GM12878 (cell line): ENCODE measurements around the gene MYO9B. TPM values are rescaled to one million over a fixed set of nuclear protein-coding genes. Genes with fewer than 3 reads are reported as not detected.

ENCODE experiments used
- CBFB ChIP-seq: IDR thresholded peaks from 2 replicates; pipeline ENCODE4 v1.6.1; 2016; ENCODE audit warnings: antibody characterized with exemption, low read depth
- E2F8 ChIP-seq: fragments of 450-650 bp; IDR thresholded peaks from 2 replicates; pipeline ENCODE4 v1.6.1; 2018; ENCODE audit warnings: mild to moderate bottlenecking, low read depth, moderate library complexity; ENCODE audit not compliant: partially characterized antibody
- EP300 ChIP-seq, 2 experiments: fragments of 150-350 bp in 1 of 2; IDR thresholded peaks; 2 replicates each; pipeline ENCODE4 v1.6.1; 2011 to 2012; ENCODE audit warnings: low read depth in 2 of 2, low read length in 2 of 2, borderline replicate concordance in 1 of 2, improper control_type of control experiment in 1 of 2, inconsistent platforms in 1 of 2; ENCODE audit not compliant: control insufficient read depth in 1 of 2
- ETV6 ChIP-seq, 2 experiments: fragments of 450-650 bp in 1 of 2; IDR thresholded peaks in 1 of 2; conservative IDR thresholded peaks in 1 of 2; 2 replicates each; pipeline ENCODE4 v1.6.1; 2014; ENCODE audit warnings: antibody characterized with exemption in 1 of 2, borderline replicate concordance in 1 of 2, low read depth in 1 of 2, mild to moderate bottlenecking in 1 of 2, moderate library complexity in 1 of 2
- HDAC6 ChIP-seq: fragments of 200-600 bp; sonication (generic); IDR thresholded peaks from one replicate; pipeline ENCODE4 v1.8.0; 2017; ENCODE audit warnings: antibody characterized with exemption; ENCODE audit not compliant: unreplicated experiment
- IRF4 ChIP-seq: IDR thresholded peaks from 2 replicates; pipeline ENCODE4 v1.6.1; 2011; ENCODE audit warnings: low read depth, low read length
- IRF5 ChIP-seq: fragments of 450-650 bp; IDR thresholded peaks from 2 replicates; pipeline ENCODE4 v1.6.1; 2017; ENCODE audit warnings: borderline replicate concordance
- JUNB ChIP-seq: IDR thresholded peaks from 2 replicates; pipeline ENCODE4 v1.6.1; 2016; ENCODE audit warnings: antibody characterized with exemption, mild to moderate bottlenecking
- NBN ChIP-seq: fragments of 450-650 bp; IDR thresholded peaks from 2 replicates; pipeline ENCODE4 v1.6.1; 2016
- POU2F2 ChIP-seq: IDR thresholded peaks from 3 replicates; pipeline ENCODE4 v1.6.1; 2011; ENCODE audit warnings: low read depth, mild to moderate bottlenecking, low read length, borderline replicate concordance
- PRDM15 ChIP-seq: fragments of 450-650 bp; formaldehyde crosslinking; IDR thresholded peaks from 2 replicates; pipeline ENCODE4 v1.4.0; 2020; ENCODE audit warnings: mild to moderate bottlenecking, moderate library complexity
- RELB ChIP-seq: fragments of 450-650 bp; IDR thresholded peaks from 2 replicates; pipeline ENCODE4 v1.6.1; 2017; ENCODE audit warnings: low read depth, mild to moderate bottlenecking, moderate library complexity
- SMARCA5 ChIP-seq: fragments of 450-650 bp; IDR thresholded peaks from 2 replicates; pipeline ENCODE4 v1.6.1; 2017; ENCODE audit warnings: mild to moderate bottlenecking
- SPI1 ChIP-seq: IDR thresholded peaks from 2 replicates; pipeline ENCODE4 v1.6.1; 2011; ENCODE audit warnings: low read depth, mild to moderate bottlenecking, low read length, moderate library complexity, borderline replicate concordance; ENCODE audit not compliant: insufficient read depth
- STAT3 ChIP-seq: IDR thresholded peaks from 2 replicates; pipeline ENCODE4 v1.6.1; 2011; ENCODE audit warnings: low read depth, low read length, improper control_type of control experiment
- TARDBP ChIP-seq: IDR thresholded peaks from 2 replicates; pipeline ENCODE4 v1.6.1; 2016; ENCODE audit warnings: borderline replicate concordance
- polyA plus RNA-seq, 11 experiments: library from polyadenylated mRNA; depleted of rRNA in 4 of 11; unstranded in 6 of 11; stranded (reverse) in 5 of 11; fragments of >200 nt; fragmentation: Nextera tagmentation in 4 of 11; fragmentation: Illumina TruSeq in 1 of 11; extraction: Ambion mirVana in 4 of 11; extraction: Trizol in 1 of 11; gene quantifications; 1 replicate in 1 of 11; 2 replicates in 10 of 11; pipeline versions ENCODE4 v1.2.1 to v1.2.3, GENCODE V29; 2011 to 2016; ENCODE audit warnings: inconsistent platforms in 2 of 11, missing spikeins in 2 of 11, low read depth in 1 of 11
- total RNA-seq, 4 experiments: library from RNA; depleted of rRNA in 3 of 4; stranded (reverse); fragments of >200 nt in 3 of 4; fragmentation: Illumina TruSeq in 1 of 4; extraction: Trizol in 1 of 4; gene quantifications; 2 replicates each; pipeline versions ENCODE4 v1.2.1 to v1.2.3, GENCODE V29; 2013 to 2021

Gene MYO9B
- total and polyA plus RNA-seq, 10 of the 15 experiments (the other 5 are each of a cell fraction or from before 2014, with no cell fraction given) = 5.4 to 165 (median 45.8) TPM

GRCh38 chr19:17109962-17110598 is 34.5 kb downstream of the MYO9B start (continued):
- TF ChIP-seq PRDM15 (no peak), RELB (peak; percentile 87), IRF4 (peak; percentile 40; the same call in 1 of the 2 replicates), CBFB (peak; percentile 82), ETV6 (conservative IDR thresholded peaks at IDR 0.05 in 1 of 2, IDR thresholded peaks at IDR 0.05 in 1 of 2; ENCODE audit: borderline replicate concordance in 1 of 2, low read depth in 1 of 2) (0 out of 4 replicates have a peak, but pooled peaks of 1 of the 2 experiments have one; percentile 24), IRF5 (no peak), POU2F2 (peak; percentile 27; the same call in 1 of the 3 replicates), STAT3 (no peak), JUNB (peak; percentile 20; the same call in 1 of the 2 replicates), NBN (0 out of 2 replicates have a peak, but pooled peaks have one; percentile 49), SMARCA5 (peak; percentile 62; the same call in 1 of the 2 replicates), EP300 (IDR thresholded peaks at IDR 0.05; ENCODE audit: borderline replicate concordance in 1 of 2, control insufficient read depth in 1 of 2, low read depth in 2 of 2, low read length in 2 of 2) (peak; percentile 19 to 72; a peak in 3 of 4 replicates), E2F8 (no peak), SPI1 (peak; percentile 86; the same call in 1 of the 2 replicates), HDAC6 (no peak), TARDBP (no peak)
